ENCODE measurements around the gene PRDM9. TPM values are rescaled to one million over a fixed set of nuclear protein-coding genes. Genes with fewer than 3 reads are reported as not detected.

PRDM9 gene
- total and polyA plus RNA-seq, 2 of the 8 experiments (the other 6 are each of a cell fraction or from before 2014, with no cell fraction given), result not detected

DNA sequence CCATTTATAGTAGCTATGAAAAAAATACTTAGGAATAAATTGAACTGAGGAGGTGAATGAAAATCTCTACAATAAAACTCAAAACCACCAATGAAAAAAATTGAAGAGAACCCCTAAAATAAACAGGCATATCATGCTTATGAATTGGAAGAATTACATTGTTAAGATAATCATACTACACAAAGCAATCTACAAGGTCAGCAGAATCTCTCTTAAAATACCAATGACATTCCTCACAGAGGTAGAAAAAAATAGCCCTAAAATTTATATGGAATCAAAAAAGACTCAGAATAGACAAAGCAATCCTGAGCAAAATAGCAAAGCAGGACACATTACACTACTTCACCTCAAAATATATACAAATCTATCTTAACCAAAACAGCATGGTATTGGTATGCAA, 23.2 kb downstream of the PRDM9 start:
- DNase-seq (ENCODE audit: low read depth in 1 of 2, low spot score in 2 of 2) (no peak), FAIRE-seq (no peak)
- H4K8ac ChIP-seq (ENCODE audit: extremely low read depth, insufficient read depth, low read length), result no peak overlapping the region
- no peaks in the 10 kb centered on the region for H3K36me3 ChIP-seq (ENCODE audit: control insufficient read depth in 2 of 4, insufficient read depth in 4 of 4, low read length in 3 of 4)
- H4K5ac ChIP-seq (ENCODE audit: insufficient read length, low read depth, low read length), result no peak overlapping the region
- H3K23ac ChIP-seq (ENCODE audit: insufficient read length), result no peak overlapping the region
- no peaks in the 10 kb centered on the region for H3K23me2 ChIP-seq (ENCODE audit: low read depth, low read length)
- no peak overlapping the region for H3K18ac ChIP-seq (ENCODE audit: extremely low read depth, low read length)
- H3K79me2 ChIP-seq (ENCODE audit: control insufficient read depth in 1 of 2, insufficient read depth in 2 of 2, low read length in 2 of 2), result no peaks in the 10 kb centered on the region
- no peak overlapping the region for H3K4ac ChIP-seq (replicated peaks; ENCODE audit: insufficient read length, low read depth, low read length)
- no peak overlapping the region for H2BK120ac ChIP-seq (replicated peaks; ENCODE audit: low read depth, low read length)
- no peak overlapping the region for H3K4me3 ChIP-seq (ENCODE audit: extremely low read depth in 1 of 4, insufficient read depth in 2 of 4, low read depth in 3 of 4, low read length in 4 of 4)
- no peak overlapping the region for H2BK5ac ChIP-seq (ENCODE audit: low read depth, low read length)
- no peak overlapping the region for H3K9ac ChIP-seq (replicated peaks in 1 of 4; ENCODE audit: extremely low read depth in 1 of 4, low read depth in 3 of 4, low read length in 3 of 4)
- H3K79me1 ChIP-seq (ENCODE audit: low read depth, low read length), result no peaks in the 10 kb centered on the region
- H3K9me3 ChIP-seq (ENCODE audit: insufficient read depth in 2 of 2, low read depth in 1 of 2, low read length in 1 of 2), result 0 out of 4 replicates have a peak, but pooled peaks cover 0 to 2% of the 10 kb centered on the region in 2 experiments
- no peak overlapping the region for H2AK5ac ChIP-seq (ENCODE audit: low read depth, low read length)
- no peak overlapping the region for H2BK15ac ChIP-seq (ENCODE audit: low read length)
- H4K91ac ChIP-seq (replicated peaks; ENCODE audit: insufficient read length, low read length), result no peak overlapping the region
- no peaks in the 10 kb centered on the region for H3K27me3 ChIP-seq (replicated peaks in 1 of 4; ENCODE audit: control insufficient read depth in 3 of 4, extremely low read depth in 1 of 4, insufficient read depth in 3 of 4, low read length in 3 of 4)
- no peak overlapping the region for H3K27ac ChIP-seq (ENCODE audit: low read depth, low read length)
- ChIA-PET POLR2A (ENCODE audit: partially characterized antibody) (no interaction called here), CTCF (ENCODE audit: partially characterized antibody) (no interaction called here)
- H2AFZ ChIP-seq (ENCODE audit: low read length), result no peak overlapping the region
- H2BK20ac ChIP-seq (ENCODE audit: low read length), result no peak overlapping the region
- H3K4me1 ChIP-seq (replicated peaks in 1 of 4; ENCODE audit: control insufficient read depth in 3 of 4, insufficient read depth in 4 of 4, low read length in 3 of 4), result no peaks in the 10 kb centered on the region
- no peak overlapping the region for H3K56ac ChIP-seq (replicated peaks; ENCODE audit: insufficient read length, low read depth, low read length)
- H3K4me2 ChIP-seq (ENCODE audit: insufficient read depth in 1 of 2, low read depth in 2 of 2, low read length in 2 of 2), result no peak overlapping the region
- no peak overlapping the region for H2BK12ac ChIP-seq (ENCODE audit: low read depth, low read length)
- no peak overlapping the region for H3K14ac ChIP-seq (ENCODE audit: insufficient read length)
- no peaks in the 10 kb centered on the region for H4K20me1 ChIP-seq (replicated peaks in 1 of 2; ENCODE audit: control insufficient read depth in 1 of 2, insufficient read depth in 2 of 2, low read length in 2 of 2)
- TF ChIP-seq EP300 (IDR thresholded peaks at IDR 0.05; ENCODE audit: borderline replicate concordance in 1 of 2, low read depth in 2 of 2, low read length in 2 of 2) (no peak), HDAC6 (IDR thresholded peaks at IDR 0.05; ENCODE audit: low read depth, low read length) (no peak), SUZ12 (IDR thresholded peaks at IDR 0.05; ENCODE audit: low read length) (no peak), EZH2 (IDR thresholded peaks at IDR 0.05; ENCODE audit: low read depth, low read length, severe bottlenecking) (no peak), BCL11A (IDR thresholded peaks at IDR 0.05; ENCODE audit: low read depth in 2 of 2, low read length in 2 of 2) (no peak), ZNF274 (IDR thresholded peaks at IDR 0.05; ENCODE audit: borderline replicate concordance, extremely low read depth, low read length) (no peak), RNF2 (IDR thresholded peaks at IDR 0.05; ENCODE audit: borderline replicate concordance, low read depth, low read length, missing control alignments, poor library complexity, severe bottlenecking) (no peak)

Data from H1 (cell line).